ENCODE data around the gene NOL9. TPM values are rescaled to one million over a fixed set of nuclear protein-coding genes. Genes with fewer than 3 reads are reported as not detected.

The NOL9 gene
- total and polyA plus RNA-seq, 3 experiments from 2014 or later = 18.2 to 57.8 (median 55.8) TPM

GRCh38 chr1:6578624-6579373 lies 24.5 kb upstream of the NOL9 start:
- no peaks in the 10 kb centered on the region for H3K9me3 ChIP-seq (ENCODE audit: low read length)
- H3K27me3 ChIP-seq (ENCODE audit: insufficient read depth, low read length, poor library complexity, severe bottlenecking) = no peaks in the 10 kb centered on the region
- peaks cover 30% of the 10 kb centered on the region for H3K4me1 ChIP-seq (ENCODE audit: insufficient read depth, low read length)
- no peaks in the 10 kb centered on the region for H3K36me3 ChIP-seq (ENCODE audit: insufficient read depth, low read length)
- Mint-ChIP-seq H3K27ac (peak overlapping the region; percentile 87 to 98 (median 98)), H3K4me1 (peaks cover 29 to 40% (median 34%) of the 10 kb centered on the region in 3 donors), H3K4me3 (peak overlapping the region; percentile 89 to 99 (median 96)), H3K27me3 (peaks cover 0 to 3% of the 10 kb centered on the region in 2 donors), H3K9me3 (no peaks in the 10 kb centered on the region), H3K36me3 (peaks cover 0 to 13% (median 0%) of the 10 kb centered on the region in 3 donors)
- POLR2A ChIA-PET = interaction anchor here (4.0 kb wide), 1 partner anchor 23 kb away, joined by 64 read pairs; the partner anchor contains the start of gene KLHL21
- CTCF ChIA-PET = interaction anchor here (0.9 to 5.2 kb wide), 4 partner anchors 21 to 68 kb away, joined by 3 to 28 read pairs (median 8); partner anchors contain the start of genes NOL9 and TAS1R1
- H3K27ac ChIP-seq (ENCODE audit: low read depth, low read length) = peak overlapping the region; percentile 88
- DNase-seq = no peak
- H3K4me3 ChIP-seq (ENCODE audit: low read length) = peak overlapping the region; percentile 85

- Histone ChIP-seq H3K27ac (ENCODE audit: low read depth, low read length) (no peak overlapping the region), H3K9me3 (ENCODE audit: low read length) (no peaks in the 10 kb centered on the region), H3K27me3 (ENCODE audit: insufficient read depth, low read length, poor library complexity, severe bottlenecking) (no peaks in the 10 kb centered on the region), H3K36me3 (ENCODE audit: insufficient read depth, low read length) (no peaks in the 10 kb centered on the region), H3K4me1 (ENCODE audit: insufficient read depth, low read length) (peaks cover 30% of the 10 kb centered on the region), H3K4me3 (ENCODE audit: low read length) (no peak overlapping the region)
- Mint-ChIP-seq H3K9me3 (no peaks in the 10 kb centered on the region), H3K4me1 (peaks cover 29 to 40% (median 34%) of the 10 kb centered on the region in 3 donors), H3K27ac (peak overlapping the region in 6 of 8 donors; percentile 24 to 87 (median 65)), H3K36me3 (peaks cover 0 to 13% (median 0%) of the 10 kb centered on the region in 3 donors), H3K4me3 (peak overlapping the region in 4 of 7 donors; percentile 6 to 71 (median 44)), H3K27me3 (peaks cover 0 to 3% of the 10 kb centered on the region in 2 donors)
- POLR2A ChIA-PET = interaction anchor here (4.0 kb wide), 1 partner anchor 24 kb away, joined by 64 read pairs; the partner anchor contains the start of gene KLHL21
- CTCF ChIA-PET = interaction anchor here (0.9 to 1.4 kb wide), 4 partner anchors 9 to 88 kb away, joined by 3 to 4 read pairs (median 4); partner anchors contain the start of genes NOL9 and TAS1R1
- DNase-seq = no peak
Measured at GRCh38 chr1:6577831-6578525, 23.7 kb upstream of the NOL9 start.

- no peak overlapping the region for H3K27ac ChIP-seq (ENCODE audit: low read depth, low read length)
- ChIA-PET CTCF (interaction anchor here (3.3 kb wide), 1 partner anchor 20 kb away, joined by 10 read pairs; the partner anchor contains the start of genes NOL9 and TAS1R1), POLR2A (no interaction called here)
- H3K27me3 Mint-ChIP-seq = peaks cover 0 to 8% of the 10 kb centered on the region in 2 donors
- H3K4me3 Mint-ChIP-seq = no peak overlapping the region
- peaks cover 0 to 3% (median 0%) of the 10 kb centered on the region in 3 donors for H3K36me3 Mint-ChIP-seq
- H3K27ac Mint-ChIP-seq = no peak overlapping the region
- no peaks in the 10 kb centered on the region for H3K36me3 ChIP-seq (ENCODE audit: insufficient read depth, low read length)
- no peak overlapping the region for H3K4me3 ChIP-seq (ENCODE audit: low read length)
- no peaks in the 10 kb centered on the region for H3K27me3 ChIP-seq (ENCODE audit: insufficient read depth, low read length, poor library complexity, severe bottlenecking)
- DNase-seq = no peak
- no peaks in the 10 kb centered on the region for H3K9me3 ChIP-seq (ENCODE audit: low read length)
- H3K9me3 Mint-ChIP-seq = peaks cover 0 to 4% (median 0%) of the 10 kb centered on the region in 5 donors
- H3K4me1 ChIP-seq (ENCODE audit: insufficient read depth, low read length) = peaks cover 6% of the 10 kb centered on the region
- H3K4me1 Mint-ChIP-seq = peaks cover 8 to 10% (median 8%) of the 10 kb centered on the region in 3 donors
Measured at GRCh38 chr1:6574818-6575217, 20.5 kb upstream of the NOL9 start.

GRCh38 chr1:6574025-6574620 lies 19.8 kb upstream of the NOL9 start:
- H3K4me3 Mint-ChIP-seq = no peak overlapping the region

GRCh38 chr1:6572653-6573383 lies 18.5 kb upstream of the NOL9 start:
- H3K4me1 Mint-ChIP-seq = no peaks in the 10 kb centered on the region
- POLR2A ChIA-PET = no interaction called here
- H3K27ac ChIP-seq (ENCODE audit: low read depth, low read length) = no peak overlapping the region

More at GRCh38 chr1:6574025-6574620, 19.8 kb upstream of the NOL9 start:
- H3K4me1 Mint-ChIP-seq = peaks cover under 1 to 3% (median 1%) of the 10 kb centered on the region in 3 donors
- DNase-seq = no peak
- Histone ChIP-seq H3K4me1 (ENCODE audit: insufficient read depth, low read length) (peaks cover under 1% of the 10 kb centered on the region), H3K27me3 (ENCODE audit: insufficient read depth, low read length, poor library complexity, severe bottlenecking) (no peaks in the 10 kb centered on the region), H3K9me3 (ENCODE audit: low read length) (no peaks in the 10 kb centered on the region), H3K4me3 (ENCODE audit: low read length) (no peak overlapping the region), H3K27ac (ENCODE audit: low read depth, low read length) (no peak overlapping the region), H3K36me3 (ENCODE audit: insufficient read depth, low read length) (no peaks in the 10 kb centered on the region)
- H3K27ac Mint-ChIP-seq = no peak overlapping the region
- H3K36me3 Mint-ChIP-seq = no peaks in the 10 kb centered on the region
- peaks cover 0 to 4% (median 0%) of the 10 kb centered on the region in 5 donors for H3K9me3 Mint-ChIP-seq
- CTCF ChIA-PET = interaction anchor here (3.3 kb wide), 1 partner anchor 20 kb away, joined by 10 read pairs; the partner anchor contains the start of genes NOL9 and TAS1R1
- peaks cover 0 to 10% of the 10 kb centered on the region in 2 donors for H3K27me3 Mint-ChIP-seq
- POLR2A ChIA-PET = no interaction called here

GRCh38 chr1:6570987-6571386 lies 16.7 kb upstream of the NOL9 start:
- Mint-ChIP-seq H3K4me1 (no peaks in the 10 kb centered on the region), H3K9me3 (peaks cover 0 to 4% (median 0%) of the 10 kb centered on the region in 5 donors), H3K4me3 (no peak overlapping the region), H3K36me3 (no peaks in the 10 kb centered on the region), H3K27me3 (peaks cover 0 to 11% of the 10 kb centered on the region in 2 donors), H3K27ac (no peak overlapping the region)
- Histone ChIP-seq H3K27ac (ENCODE audit: low read depth, low read length) (no peak overlapping the region), H3K9me3 (ENCODE audit: low read length) (no peaks in the 10 kb centered on the region), H3K27me3 (ENCODE audit: insufficient read depth, low read length, poor library complexity, severe bottlenecking) (no peaks in the 10 kb centered on the region), H3K36me3 (ENCODE audit: insufficient read depth, low read length) (no peaks in the 10 kb centered on the region), H3K4me1 (ENCODE audit: insufficient read depth, low read length) (no peaks in the 10 kb centered on the region), H3K4me3 (ENCODE audit: low read length) (no peak overlapping the region)
- ChIA-PET CTCF (interaction anchor here (1.5 kb wide), 1 partner anchor 148 kb away, joined by 3 read pairs; no protein-coding TSS in a partner anchor), POLR2A (interaction anchor here (0.6 to 0.9 kb wide), 2 partner anchors 9 to 62 kb away, joined by 3 read pairs; partner anchors contain the start of gene ZBTB48)
- DNase-seq = no peak

More at GRCh38 chr1:6572653-6573383, 18.5 kb upstream of the NOL9 start:
- Histone ChIP-seq H3K9me3 (ENCODE audit: low read length) (no peaks in the 10 kb centered on the region), H3K27me3 (ENCODE audit: insufficient read depth, low read length, poor library complexity, severe bottlenecking) (no peaks in the 10 kb centered on the region), H3K4me3 (ENCODE audit: low read length) (no peak overlapping the region), H3K36me3 (ENCODE audit: insufficient read depth, low read length) (no peaks in the 10 kb centered on the region), H3K4me1 (ENCODE audit: insufficient read depth, low read length) (no peaks in the 10 kb centered on the region)
- peak overlapping the region in 1 of 8 donors; percentile 19 for H3K27ac Mint-ChIP-seq
- CTCF ChIA-PET = interaction anchor here (3.3 kb wide), 1 partner anchor 18 kb away, joined by 10 read pairs; the partner anchor contains the start of genes NOL9 and TAS1R1
- H3K27me3 Mint-ChIP-seq = peaks cover 0 to 11% of the 10 kb centered on the region in 2 donors
- H3K36me3 Mint-ChIP-seq = no peaks in the 10 kb centered on the region
- no peak for DNase-seq
- no peak overlapping the region for H3K4me3 Mint-ChIP-seq
- peaks cover 0 to 4% (median 0%) of the 10 kb centered on the region in 5 donors for H3K9me3 Mint-ChIP-seq

GRCh38 chr1:6570100-6570499 lies 15.8 kb upstream of the NOL9 start:
- Mint-ChIP-seq H3K4me1 (no peaks in the 10 kb centered on the region), H3K27ac (no peak overlapping the region), H3K27me3 (peaks cover 0 to 11% of the 10 kb centered on the region in 2 donors), H3K4me3 (no peak overlapping the region), H3K36me3 (no peaks in the 10 kb centered on the region), H3K9me3 (peaks cover 0 to 4% (median 0%) of the 10 kb centered on the region in 5 donors)
- CTCF ChIA-PET = interaction anchor here (1.5 kb wide), 1 partner anchor 147 kb away, joined by 3 read pairs; no protein-coding TSS in a partner anchor
- H3K9me3 ChIP-seq (ENCODE audit: low read length) = no peaks in the 10 kb centered on the region
- no peak overlapping the region for H3K27ac ChIP-seq (ENCODE audit: low read depth, low read length)
- H3K4me1 ChIP-seq (ENCODE audit: insufficient read depth, low read length) = no peaks in the 10 kb centered on the region
- no peak overlapping the region for H3K4me3 ChIP-seq (ENCODE audit: low read length)
- H3K27me3 ChIP-seq (ENCODE audit: insufficient read depth, low read length, poor library complexity, severe bottlenecking) = no peaks in the 10 kb centered on the region
- H3K36me3 ChIP-seq (ENCODE audit: insufficient read depth, low read length) = no peaks in the 10 kb centered on the region
- DNase-seq = no peak
- POLR2A ChIA-PET = interaction anchor here (0.9 kb wide), 1 partner anchor 10 kb away, joined by 3 read pairs; the partner anchor contains the start of gene ZBTB48
